Raji (cell line): ENCODE results near the gene TCF3.

Experiments
- POLR2A ChIP-seq: IDR thresholded peaks from 2 replicates; pipeline ENCODE4 v1.6.1; 2011; ENCODE audit warnings: low read depth, low read length, control low read depth; ENCODE audit not compliant: insufficient read depth

The TCF3 gene

GRCh38 chr19:1574354-1575136 is 77.9 kb downstream of the TCF3 start:
- TF ChIP-seq POLR2A = no peak

DNA sequence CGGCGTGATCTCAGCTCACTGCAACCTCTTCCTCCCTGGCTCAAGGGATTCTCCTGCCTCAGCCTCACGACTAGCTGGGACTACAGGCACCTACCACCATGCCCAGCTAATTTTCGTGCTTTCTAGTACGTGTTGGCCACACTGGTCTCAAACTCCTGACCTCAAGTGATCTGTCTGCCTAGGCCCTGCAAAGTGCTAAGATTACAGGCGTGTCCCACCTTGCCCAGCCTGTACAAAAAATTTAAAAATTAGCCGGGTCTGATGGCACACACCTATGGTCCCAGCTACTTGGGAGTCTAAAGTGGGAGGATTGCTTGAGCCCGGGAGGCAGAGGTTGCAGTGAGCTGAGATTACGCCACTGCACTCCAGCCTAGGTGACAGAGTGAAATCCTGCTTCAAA is 79.6 kb downstream of the TCF3 start:
- no peak for TF ChIP-seq POLR2A

GRCh38 chr19:1571358-1571757 is 81.1 kb downstream of the TCF3 start:
- no peak for TF ChIP-seq POLR2A

- no peak for TF ChIP-seq POLR2A
Observed at GRCh38 chr19:1570836-1571235, 81.6 kb downstream of the TCF3 start.

GRCh38 chr19:1569997-1570396 is 82.4 kb downstream of the TCF3 start:
- no peak for TF ChIP-seq POLR2A

DNA sequence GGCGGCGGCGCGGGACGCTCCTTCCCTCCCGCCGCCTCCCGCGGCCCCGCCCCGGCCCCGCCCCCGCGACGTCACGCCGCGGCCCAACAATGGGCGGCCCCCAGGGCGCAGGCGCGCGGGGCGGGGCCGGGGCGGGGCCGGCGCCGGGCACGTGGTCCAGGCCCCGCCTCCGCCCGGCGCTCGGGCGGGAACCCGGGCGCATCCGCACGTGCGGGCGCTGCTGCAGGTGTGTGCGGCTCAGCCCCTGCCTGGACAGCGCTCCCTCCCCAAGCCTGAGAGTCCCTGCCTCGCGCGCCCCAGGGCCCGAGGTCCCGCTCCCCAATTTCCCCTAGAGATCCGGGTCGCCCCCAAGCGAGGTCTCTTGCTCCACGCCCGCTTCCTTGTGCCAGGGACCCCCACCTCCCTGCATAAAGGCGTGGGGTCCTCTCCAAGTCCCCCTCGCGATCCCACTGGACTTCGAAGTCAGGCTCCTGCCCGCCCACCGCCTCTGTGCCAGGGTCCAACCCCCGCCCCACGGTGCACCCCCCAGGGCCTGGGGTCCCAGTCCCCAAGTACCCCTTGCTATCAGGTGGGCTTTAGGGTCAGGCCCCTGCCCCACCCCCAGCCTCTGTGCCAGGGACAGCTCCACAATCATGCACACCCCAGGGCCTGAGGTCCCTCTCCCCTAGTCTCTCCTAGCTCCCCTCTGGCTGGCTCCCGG is 83.9 kb downstream of the TCF3 start, which contains the start of gene MEX3D:
Gene MEX3D (minus strand): TSS at position 6 of the 700 bp plus-strand sequence. CDS start 267 bp downstream, outside the sequence.
- peak; percentile 70 for TF ChIP-seq POLR2A

- TF ChIP-seq POLR2A = no peak
Observed at GRCh38 chr19:1567848-1568227, 84.6 kb downstream of the TCF3 start.

GRCh38 chr19:1567116-1567847 is 85.1 kb downstream of the TCF3 start:
- no peak for TF ChIP-seq POLR2A

DNA sequence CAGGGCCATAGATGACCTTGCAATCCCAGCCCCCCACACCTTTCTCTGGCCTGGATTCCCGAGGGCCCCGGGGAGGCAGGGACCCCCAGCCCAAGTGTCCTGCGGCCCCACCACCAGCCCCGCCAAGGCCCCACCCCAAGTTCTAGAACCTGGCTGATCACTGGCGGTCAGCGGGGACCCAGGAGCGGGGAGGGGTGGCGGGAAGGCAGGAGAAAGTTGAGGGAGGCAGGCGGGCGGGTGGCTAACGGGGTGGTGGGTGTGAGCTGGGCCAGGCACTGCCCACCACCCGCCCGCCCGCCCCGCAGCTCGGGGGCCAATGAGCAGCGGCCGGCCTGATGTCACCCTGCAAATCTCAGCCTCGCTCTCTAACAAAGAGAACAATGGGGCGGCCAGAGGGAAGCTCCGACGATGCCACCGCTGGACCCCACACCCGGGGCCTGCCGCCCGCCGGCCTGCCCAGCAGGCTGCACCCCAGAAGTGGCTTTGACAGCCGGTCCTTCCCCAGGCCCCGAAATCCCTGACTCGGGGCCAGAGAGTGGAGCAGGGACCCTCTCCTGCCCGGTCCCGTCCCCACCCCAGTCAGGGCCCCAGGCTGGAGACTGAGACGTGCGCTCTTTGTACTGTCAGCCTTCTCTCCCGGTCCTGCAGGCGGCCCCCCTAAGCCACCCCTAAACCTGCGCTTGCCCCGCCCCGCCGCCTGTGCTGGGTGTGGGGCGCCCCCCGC is 85.9 kb downstream of the TCF3 start:
- TF ChIP-seq POLR2A = no peak

DNA sequence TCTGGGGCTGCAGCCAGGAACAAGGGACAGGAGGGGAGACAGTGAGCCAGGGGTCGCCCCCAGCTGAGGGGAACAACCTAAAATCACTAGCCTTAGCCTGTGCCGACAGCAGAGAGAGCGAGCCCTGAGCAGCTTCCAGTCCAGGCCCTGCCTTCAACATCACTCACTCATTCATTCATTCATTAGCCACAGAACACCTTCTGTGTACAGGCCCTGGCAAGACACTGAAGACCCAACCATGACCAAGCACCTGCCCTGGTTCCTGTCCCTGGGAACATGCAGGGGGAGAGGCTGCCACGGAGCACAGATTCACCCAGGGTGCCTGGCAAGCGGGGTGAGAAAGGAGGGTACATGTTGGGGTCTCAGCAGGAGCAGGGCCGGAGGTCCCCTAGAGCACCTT is 89.2 kb downstream of the TCF3 start:
- TF ChIP-seq POLR2A = no peak

- TF ChIP-seq POLR2A = no peak
Observed at GRCh38 chr19:1561236-1561842, 91.1 kb downstream of the TCF3 start.

- no peak for TF ChIP-seq POLR2A
Observed at GRCh38 chr19:1560286-1560882, 92.0 kb downstream of the TCF3 start.
